Measurements from ENCODE around the gene RNF224.
A peak's percentile ranks its signal among the peaks of the same experiment; 100 is the strongest.

RNF224 gene

GRCh38 chr9:137276473-137277328, 49.4 kb downstream of the RNF224 start:
- H3K4me1 ChIP-seq (ENCODE audit: insufficient read depth, insufficient read length): peaks cover 49% of the 10 kb centered on the region
- H3K9me3 ChIP-seq (ENCODE audit: insufficient read depth, low read length): peaks cover 14% of the 10 kb centered on the region; the same call in 1 of the 2 replicates
- H3K36me3 ChIP-seq (ENCODE audit: insufficient read depth, insufficient read length, low read length): peaks cover 52% of the 10 kb centered on the region
- H3K4me3 ChIP-seq (ENCODE audit: insufficient read length, low read depth): peak overlapping the region; percentile 28
- TF ChIP-seq SUZ12 (IDR thresholded peaks at IDR 0.05; ENCODE audit: extremely low read depth, insufficient read depth, insufficient read length) (no peak), YY1 (IDR thresholded peaks at IDR 0.05; ENCODE audit: insufficient read depth, insufficient read length) (no peak), ZNF274 (IDR thresholded peaks at IDR 0.05; ENCODE audit: low read depth, low read length) (no peak)
- peaks cover under 1% of the 10 kb centered on the region for H3K27me3 ChIP-seq (ENCODE audit: insufficient read depth, insufficient read length)
- peak overlapping the region; percentile 80 for H3K9ac ChIP-seq (ENCODE audit: insufficient read length, low read depth)
- no peak for DNase-seq (ENCODE audit: low read depth, low spot score)

GRCh38 chr9:137277329-137278041, 50.2 kb downstream of the RNF224 start, which contains the start of gene TOR4A:
Gene TOR4A (plus strand): TSS chr9:137277726. CDS start chr9:137278690, 964 bp downstream.
- no peak for DNase-seq (ENCODE audit: low read depth, low spot score)
- Histone ChIP-seq H3K27me3 (ENCODE audit: insufficient read depth, insufficient read length) (peaks cover 3% of the 10 kb centered on the region), H3K4me3 (ENCODE audit: insufficient read length, low read depth) (peak within 1 kb of the TSS; percentile 28), H3K4me1 (ENCODE audit: insufficient read depth, insufficient read length) (peaks cover 47% of the 10 kb centered on the region), H3K9me3 (ENCODE audit: insufficient read depth, low read length) (peaks cover 14% of the 10 kb centered on the region; the same call in 1 of the 2 replicates), H3K9ac (ENCODE audit: insufficient read length, low read depth) (peak within 1 kb of the TSS; percentile 80), H3K36me3 (ENCODE audit: insufficient read depth, insufficient read length, low read length) (peaks cover 48% of the 10 kb centered on the region)
- TF ChIP-seq ZNF274 (IDR thresholded peaks at IDR 0.05; ENCODE audit: low read depth, low read length): no peak
- no peak for TF ChIP-seq SUZ12 (IDR thresholded peaks at IDR 0.05; ENCODE audit: extremely low read depth, insufficient read depth, insufficient read length)
- TF ChIP-seq YY1 (IDR thresholded peaks at IDR 0.05; ENCODE audit: insufficient read depth, insufficient read length): no peak

GRCh38 chr9:137278061-137278701, 50.9 kb downstream of the RNF224 start:
- Histone ChIP-seq H3K4me1 (ENCODE audit: insufficient read depth, insufficient read length) (peaks cover 46% of the 10 kb centered on the region), H3K27me3 (ENCODE audit: insufficient read depth, insufficient read length) (peaks cover 3% of the 10 kb centered on the region), H3K9me3 (ENCODE audit: insufficient read depth, low read length) (peaks cover 14% of the 10 kb centered on the region; the same call in 1 of the 2 replicates), H3K4me3 (ENCODE audit: insufficient read length, low read depth) (peak overlapping the region; percentile 28), H3K36me3 (ENCODE audit: insufficient read depth, insufficient read length, low read length) (peaks cover 45% of the 10 kb centered on the region), H3K9ac (ENCODE audit: insufficient read length, low read depth) (peak overlapping the region; percentile 80)
- no peak for DNase-seq (ENCODE audit: low read depth, low spot score)
- TF ChIP-seq SUZ12 (IDR thresholded peaks at IDR 0.05; ENCODE audit: extremely low read depth, insufficient read depth, insufficient read length): no peak
- TF ChIP-seq YY1 (IDR thresholded peaks at IDR 0.05; ENCODE audit: insufficient read depth, insufficient read length): no peak
- TF ChIP-seq ZNF274 (IDR thresholded peaks at IDR 0.05; ENCODE audit: low read depth, low read length): no peak

All from NT2/D1 (cell line).